Smooth muscle cell (in vitro differentiated cells): Measurements from ENCODE around the gene ARL14EPL. TPM values are rescaled to one million over a fixed set of nuclear protein-coding genes. Genes with fewer than 3 reads are reported as not detected.

Source experiments
- DNase-seq: peaks from one replicate; lab custom pipeline; 2025; ENCODE audit not compliant: unreplicated experiment; lab: John Stamatoyannopoulos, UW
- H2AFZ ChIP-seq: fragments of 200-600 bp; sonication (generic); 2 replicates; pipeline ENCODE4 v1.6.0; 2016; ENCODE audit warnings: antibody characterized with exemption, low read depth, mild to moderate bottlenecking
- H3F3A ChIP-seq: fragments of 200-600 bp; sonication (generic); 2 replicates; pipeline ENCODE4 v1.6.0; 2017; ENCODE audit warnings: antibody characterized with exemption, low read depth
- H3K27ac ChIP-seq: fragments of 200-600 bp; sonication (generic); 2 replicates; pipeline ENCODE4 v1.5.1; 2016; ENCODE audit warnings: low read depth, mild to moderate bottlenecking
- H3K27me3 ChIP-seq: fragments of 200-600 bp; sonication (generic); 2 replicates; pipeline ENCODE4 v1.6.1; 2016; ENCODE audit warnings: low read depth, mild to moderate bottlenecking
- H3K36me3 ChIP-seq: fragments of 200-600 bp; sonication (generic); 2 replicates; pipeline ENCODE4 v1.5.1; 2016; ENCODE audit warnings: low read depth
- H3K4me1 ChIP-seq: fragments of 200-600 bp; sonication (generic); 2 replicates; pipeline ENCODE4 v1.5.1; 2016; ENCODE audit warnings: low read depth
- H3K4me2 ChIP-seq: fragments of 200-600 bp; sonication (generic); 2 replicates; pipeline ENCODE4 v1.6.0; 2016; ENCODE audit warnings: mild to moderate bottlenecking
- H3K4me3 ChIP-seq: fragments of 200-600 bp; sonication (generic); 2 replicates; pipeline ENCODE4 v1.5.1; 2016; ENCODE audit warnings: mild to moderate bottlenecking
- H3K79me2 ChIP-seq: fragments of 200-600 bp; sonication (generic); 2 replicates; pipeline ENCODE4 v1.6.0; 2016; ENCODE audit warnings: low read depth, mild to moderate bottlenecking
- H3K9ac ChIP-seq: fragments of 200-600 bp; sonication (generic); 2 replicates; pipeline ENCODE4 v1.6.0; 2016; ENCODE audit warnings: low read depth
- H3K9me3 ChIP-seq: fragments of 200-600 bp; sonication (generic); replicated peaks from 2 replicates; pipeline ENCODE4 v1.5.1; 2016; ENCODE audit warnings: low read depth
- H4K20me1 ChIP-seq: fragments of 200-600 bp; sonication (generic); 2 replicates; pipeline ENCODE4 v1.6.0; 2016; ENCODE audit warnings: low read depth
- WGBS: methylation state at CpG from one replicate; pipeline ENCODE4 v1.1.7; 2016; ENCODE audit warnings: low lambda C conversion rate; 5-methylcytosine and 5-hydroxymethylcytosine counted together
- polyA plus RNA-seq: library from polyadenylated mRNA; unstranded; fragments of >200 nt; fragmentation: Nextera tagmentation; extraction: Ambion mirVana; gene quantifications from 2 replicates; pipeline ENCODE4 v1.2.1, GENCODE V29; 2016
- total RNA-seq: library from RNA; depleted of rRNA; stranded (reverse); fragments of >200 nt; gene quantifications from 2 replicates; pipeline ENCODE4 v1.2.3, GENCODE V29; 2014
- TF ChIP-seq, protein P1 (sequence below): fragments of 200-600 bp; sonication (generic); IDR thresholded peaks from 2 replicates; pipeline ENCODE4 v1.5.1; 2017; ENCODE audit warnings: borderline replicate concordance, mild to moderate bottlenecking, antibody characterized with exemption; ENCODE audit not compliant: insufficient read depth, poor library complexity, severe bottlenecking

Gene ARL14EPL
- total and polyA plus RNA-seq, 2 experiments from 2014 or later, result not detected

DNA sequence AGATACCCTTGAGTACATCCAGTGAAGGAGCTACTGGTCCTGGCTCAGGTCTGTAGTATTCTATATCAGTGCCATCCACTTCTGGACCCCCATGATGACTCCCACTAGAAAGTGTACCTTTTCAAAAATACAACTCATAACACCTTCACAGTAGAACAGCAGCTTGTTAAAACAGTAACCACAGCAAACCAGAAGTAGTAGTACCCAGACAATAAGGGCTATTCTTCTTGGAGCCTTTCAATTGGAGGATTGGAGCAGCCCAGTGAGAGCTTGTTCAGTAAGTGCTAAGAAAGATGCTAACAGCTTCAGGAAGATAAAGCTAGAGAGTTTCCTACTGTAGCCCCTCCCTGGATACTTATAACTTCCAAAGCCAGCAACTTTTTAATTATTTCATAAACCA is 10.1 kb downstream of the ARL14EPL start:
- no peak for DNase-seq
- Histone ChIP-seq H3K36me3 (no peaks in the 10 kb centered on the region), H3K4me3 (no peak overlapping the region), H3K79me2 (no peaks in the 10 kb centered on the region), H2AFZ (no peak overlapping the region), H3K27ac (no peak overlapping the region), H4K20me1 (no peaks in the 10 kb centered on the region), H3K9me3 (no peaks in the 10 kb centered on the region), H3K4me1 (no peaks in the 10 kb centered on the region), H3K9ac (no peak overlapping the region), H3F3A (no peaks in the 10 kb centered on the region), H3K4me2 (no peak overlapping the region), H3K27me3 (no peaks in the 10 kb centered on the region)
- TF ChIP-seq, protein P1, sequence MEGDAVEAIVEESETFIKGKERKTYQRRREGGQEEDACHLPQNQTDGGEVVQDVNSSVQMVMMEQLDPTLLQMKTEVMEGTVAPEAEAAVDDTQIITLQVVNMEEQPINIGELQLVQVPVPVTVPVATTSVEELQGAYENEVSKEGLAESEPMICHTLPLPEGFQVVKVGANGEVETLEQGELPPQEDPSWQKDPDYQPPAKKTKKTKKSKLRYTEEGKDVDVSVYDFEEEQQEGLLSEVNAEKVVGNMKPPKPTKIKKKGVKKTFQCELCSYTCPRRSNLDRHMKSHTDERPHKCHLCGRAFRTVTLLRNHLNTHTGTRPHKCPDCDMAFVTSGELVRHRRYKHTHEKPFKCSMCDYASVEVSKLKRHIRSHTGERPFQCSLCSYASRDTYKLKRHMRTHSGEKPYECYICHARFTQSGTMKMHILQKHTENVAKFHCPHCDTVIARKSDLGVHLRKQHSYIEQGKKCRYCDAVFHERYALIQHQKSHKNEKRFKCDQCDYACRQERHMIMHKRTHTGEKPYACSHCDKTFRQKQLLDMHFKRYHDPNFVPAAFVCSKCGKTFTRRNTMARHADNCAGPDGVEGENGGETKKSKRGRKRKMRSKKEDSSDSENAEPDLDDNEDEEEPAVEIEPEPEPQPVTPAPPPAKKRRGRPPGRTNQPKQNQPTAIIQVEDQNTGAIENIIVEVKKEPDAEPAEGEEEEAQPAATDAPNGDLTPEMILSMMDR, result no peak

DNA sequence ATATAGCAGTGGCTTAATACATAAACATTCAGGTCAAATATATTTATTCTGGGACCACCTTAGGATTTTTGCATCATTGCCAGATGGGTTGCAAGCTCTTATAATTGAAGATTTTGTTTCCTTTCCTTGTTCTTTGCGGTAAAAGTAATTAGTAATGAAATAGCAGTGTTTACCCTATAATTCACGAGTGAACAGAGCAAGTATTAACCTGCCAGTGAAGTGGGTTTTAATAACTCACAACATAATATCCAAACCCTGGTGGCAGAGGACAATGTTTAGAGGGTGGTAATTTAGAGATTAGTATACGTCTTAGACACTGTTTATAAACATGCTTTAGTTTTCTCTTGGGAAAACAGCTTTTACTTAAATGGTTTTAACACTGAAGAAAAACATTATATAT is 11.8 kb downstream of the ARL14EPL start:
- no peak overlapping the region for H3K27ac ChIP-seq
- 70% methylated on average over 3 of the region's 3 CpGs for WGBS
- TF ChIP-seq, protein P1, result no peak

DNA sequence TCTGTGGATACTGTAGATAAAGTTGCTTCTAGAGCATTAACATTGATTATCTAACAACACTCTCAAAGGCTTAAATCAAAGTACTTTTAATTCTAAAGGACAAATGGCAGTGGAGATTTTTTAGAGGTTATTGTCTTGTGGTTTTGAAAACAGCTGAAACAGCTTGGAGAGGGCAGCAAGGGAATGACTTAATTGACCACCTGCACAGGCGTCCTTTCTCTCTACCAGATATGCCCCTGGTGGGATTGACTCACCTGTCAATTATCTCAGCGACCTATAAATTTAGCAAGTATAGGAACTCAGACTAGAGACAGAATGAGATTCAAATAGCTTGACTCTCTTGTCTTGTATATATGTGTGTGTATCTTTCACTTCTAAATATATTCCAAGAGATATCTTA is 13.5 kb downstream of the ARL14EPL start:
- Histone ChIP-seq H3F3A (no peaks in the 10 kb centered on the region), H3K79me2 (no peaks in the 10 kb centered on the region), H3K36me3 (no peaks in the 10 kb centered on the region), H3K27ac (no peak overlapping the region), H3K27me3 (no peaks in the 10 kb centered on the region), H3K4me3 (no peak overlapping the region), H3K4me2 (no peak overlapping the region), H3K9ac (no peak overlapping the region), H4K20me1 (no peaks in the 10 kb centered on the region), H3K4me1 (no peaks in the 10 kb centered on the region), H3K9me3 (no peaks in the 10 kb centered on the region), H2AFZ (no peak overlapping the region)
- no peak for DNase-seq
- TF ChIP-seq, protein P1, result no peak
- 76% methylated on average over 2 of the region's 2 CpGs for WGBS

More for the DNA sequence above, 11.8 kb downstream of the ARL14EPL start:
- no peaks in the 10 kb centered on the region for H3K36me3 ChIP-seq
- no peak overlapping the region for H3K9ac ChIP-seq
- no peaks in the 10 kb centered on the region for H3F3A ChIP-seq
- DNase-seq, result no peak
- no peak overlapping the region for H3K4me3 ChIP-seq
- no peaks in the 10 kb centered on the region for H3K4me1 ChIP-seq
- H3K27me3 ChIP-seq, result no peaks in the 10 kb centered on the region
- no peak overlapping the region for H2AFZ ChIP-seq
- H4K20me1 ChIP-seq, result no peaks in the 10 kb centered on the region
- H3K4me2 ChIP-seq, result no peak overlapping the region
- H3K79me2 ChIP-seq, result no peaks in the 10 kb centered on the region
- no peaks in the 10 kb centered on the region for H3K9me3 ChIP-seq

DNA sequence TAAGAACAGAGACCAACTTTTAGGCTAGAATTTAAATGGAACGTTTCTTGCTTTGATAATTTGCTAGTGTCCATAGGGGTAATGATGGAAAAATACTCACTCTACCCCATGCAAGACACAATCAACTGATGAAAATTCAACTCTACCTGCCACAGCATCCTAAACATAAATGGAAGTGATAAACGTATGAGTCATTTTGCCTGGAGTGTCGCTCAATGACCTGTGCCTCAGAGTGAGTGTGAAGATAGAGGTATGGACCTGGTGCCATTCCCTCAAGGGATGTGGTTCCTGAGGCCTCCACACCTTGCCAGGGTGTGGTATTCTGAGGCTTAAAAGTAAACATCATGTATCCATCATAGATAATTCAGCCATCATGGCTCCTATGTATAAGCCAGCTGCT is 14.0 kb downstream of the ARL14EPL start:
- WGBS, result 86% methylated on average over 3 of the region's 3 CpGs

More for the DNA sequence above, 14.0 kb downstream of the ARL14EPL start:
- Histone ChIP-seq H3K27ac (no peak overlapping the region), H3K4me1 (no peaks in the 10 kb centered on the region), H3K36me3 (no peaks in the 10 kb centered on the region), H3K4me3 (no peak overlapping the region), H3K4me2 (no peak overlapping the region), H3K9ac (no peak overlapping the region), H2AFZ (no peak overlapping the region), H3F3A (no peaks in the 10 kb centered on the region), H3K79me2 (no peaks in the 10 kb centered on the region), H3K27me3 (no peaks in the 10 kb centered on the region), H3K9me3 (no peaks in the 10 kb centered on the region), H4K20me1 (no peaks in the 10 kb centered on the region)
- no peak for DNase-seq
- TF ChIP-seq, protein P1, result no peak
